Stimulated activated CD4-positive, alpha-beta T cell treated with anti-CD3 and anti-CD28 coated beads, Interleukin-4, amount 100 ng/mL, for 4 hours (primary cell): ENCODE data around the gene SUPT5H.

Experiments
- DNase-seq, 2 experiments: peaks; one replicate each; pipeline ENCODE4 v3.0.0-alpha.2; 2020

The SUPT5H gene

DNA sequence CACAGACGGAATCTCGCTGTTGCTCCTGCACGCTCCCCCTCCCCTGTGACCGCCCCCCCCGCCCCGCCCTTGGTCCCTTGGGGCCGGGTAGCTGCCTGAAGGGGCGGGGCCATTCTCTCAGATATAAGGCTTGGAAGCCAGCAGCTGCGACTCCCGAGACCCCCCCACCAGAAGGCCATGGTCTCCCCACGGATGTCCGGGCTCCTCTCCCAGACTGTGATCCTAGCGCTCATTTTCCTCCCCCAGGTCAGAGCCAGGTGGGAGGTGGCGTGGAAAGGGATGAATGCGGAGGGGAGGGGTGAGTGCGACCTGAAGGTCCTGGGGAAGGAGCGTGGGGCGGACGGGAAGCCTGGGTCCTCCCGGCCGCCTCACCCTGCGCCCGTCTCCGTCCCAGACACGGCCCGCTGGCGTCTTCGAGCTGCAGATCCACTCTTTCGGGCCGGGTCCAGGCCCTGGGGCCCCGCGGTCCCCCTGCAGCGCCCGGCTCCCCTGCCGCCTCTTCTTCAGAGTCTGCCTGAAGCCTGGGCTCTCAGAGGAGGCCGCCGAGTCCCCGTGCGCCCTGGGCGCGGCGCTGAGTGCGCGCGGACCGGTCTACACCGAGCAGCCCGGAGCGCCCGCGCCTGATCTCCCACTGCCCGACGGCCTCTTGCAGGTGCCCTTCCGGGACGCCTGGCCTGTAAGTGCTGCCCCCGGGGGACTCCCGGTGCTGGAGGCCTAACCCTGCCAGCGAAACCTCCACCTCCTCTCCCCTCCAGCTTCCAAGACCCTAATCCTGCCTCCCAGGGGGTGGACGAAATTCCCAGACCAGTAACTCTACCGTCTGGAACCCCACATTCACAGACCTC, 53.6 kb downstream of the SUPT5H start, which contains the start of gene DLL3:
Gene DLL3 (plus strand): TSS at position 150 of the 845 bp plus-strand sequence. CDS start 28 bp downstream, at position 178.
- no peak for DNase-seq

DNA sequence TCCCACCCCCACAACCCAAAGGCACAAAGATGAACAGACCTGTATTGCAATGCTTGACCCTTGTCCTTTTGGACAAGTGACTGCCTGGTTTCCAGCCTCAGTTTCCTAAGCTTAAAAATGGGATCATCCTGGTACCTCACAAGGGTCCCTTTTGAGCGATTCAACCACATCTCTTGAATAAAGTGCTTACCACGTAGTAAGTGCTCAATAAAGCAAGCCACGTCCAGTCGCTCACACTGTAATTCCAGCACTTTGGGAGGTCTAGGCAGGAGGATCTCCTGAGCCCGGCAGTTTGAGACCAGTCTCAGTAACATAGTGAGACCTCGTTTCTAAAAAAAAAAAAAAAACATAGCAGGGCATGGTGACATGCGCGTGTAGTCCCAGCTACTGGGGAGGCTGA, 54.5 kb downstream of the SUPT5H start:
- DNase-seq = no peak

DNA sequence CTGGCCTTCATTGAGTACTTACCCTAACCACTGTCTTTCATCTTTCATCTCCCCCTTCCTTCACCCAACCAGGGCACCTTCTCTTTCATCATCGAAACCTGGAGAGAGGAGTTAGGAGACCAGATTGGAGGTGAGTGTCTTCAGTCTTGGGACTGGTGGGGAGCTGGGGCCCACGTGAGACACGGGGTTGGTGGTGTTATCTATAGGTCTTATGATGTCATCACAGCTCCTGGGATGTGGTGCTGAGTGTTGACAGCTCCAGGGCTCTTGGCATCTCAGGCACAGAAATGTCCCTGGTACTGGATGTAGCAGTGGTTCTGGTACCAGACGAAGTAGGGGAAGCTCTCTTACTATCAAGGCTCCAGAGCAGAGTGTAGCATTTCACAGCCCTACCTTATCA, 55.2 kb downstream of the SUPT5H start:
- no peak for DNase-seq

DNA sequence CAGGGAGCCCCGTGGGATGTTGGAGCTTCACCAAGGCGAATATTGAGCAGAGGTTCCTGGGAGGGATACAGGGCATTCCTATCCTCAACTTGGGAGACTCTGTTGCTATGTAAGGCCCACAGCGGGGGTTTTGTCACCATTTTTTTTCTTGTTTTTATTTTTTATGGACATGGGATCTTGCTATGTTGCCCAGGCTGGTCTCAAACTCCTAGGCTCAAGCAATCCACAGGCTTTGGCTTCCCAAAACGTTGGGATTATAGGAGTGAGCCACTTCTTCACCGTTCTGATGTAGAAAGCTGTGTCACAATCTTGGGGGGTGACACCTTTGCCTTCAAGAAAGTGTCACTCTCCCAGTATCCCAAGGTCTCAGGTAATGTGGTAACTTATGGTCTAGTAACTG, 56.0 kb downstream of the SUPT5H start:
- DNase-seq = no peak

DNA sequence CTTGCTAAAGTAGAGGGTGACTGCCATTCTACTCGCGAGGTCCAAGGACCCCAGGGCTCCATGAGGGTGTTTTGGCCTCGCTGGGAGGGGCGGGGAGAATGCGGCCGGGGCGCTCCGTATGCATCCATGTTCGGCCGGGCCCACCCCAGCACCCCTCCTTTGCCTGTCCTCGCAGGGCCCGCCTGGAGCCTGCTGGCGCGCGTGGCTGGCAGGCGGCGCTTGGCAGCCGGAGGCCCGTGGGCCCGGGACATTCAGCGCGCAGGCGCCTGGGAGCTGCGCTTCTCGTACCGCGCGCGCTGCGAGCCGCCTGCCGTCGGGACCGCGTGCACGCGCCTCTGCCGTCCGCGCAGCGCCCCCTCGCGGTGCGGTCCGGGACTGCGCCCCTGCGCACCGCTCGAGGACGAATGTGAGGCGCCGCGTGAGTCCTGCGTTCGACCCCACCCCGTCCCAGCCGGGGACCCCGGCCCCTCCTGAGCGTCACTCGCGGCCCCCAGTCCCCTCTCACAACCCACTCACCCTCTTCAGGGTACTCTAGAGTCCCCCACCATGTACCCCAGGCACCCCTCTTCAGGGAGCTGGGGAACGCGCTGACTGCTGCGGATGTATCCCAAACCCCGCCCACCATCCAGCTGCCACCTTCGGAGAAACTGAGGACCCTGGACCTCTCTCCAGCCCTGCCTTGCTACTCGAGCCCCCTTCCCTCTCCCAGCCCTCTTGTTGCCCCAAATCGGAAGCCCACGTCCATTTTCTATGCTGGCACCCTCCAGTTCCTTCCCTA, 57.4 kb downstream of the SUPT5H start:
- DNase-seq = peak; percentile 73 to 76

DNA sequence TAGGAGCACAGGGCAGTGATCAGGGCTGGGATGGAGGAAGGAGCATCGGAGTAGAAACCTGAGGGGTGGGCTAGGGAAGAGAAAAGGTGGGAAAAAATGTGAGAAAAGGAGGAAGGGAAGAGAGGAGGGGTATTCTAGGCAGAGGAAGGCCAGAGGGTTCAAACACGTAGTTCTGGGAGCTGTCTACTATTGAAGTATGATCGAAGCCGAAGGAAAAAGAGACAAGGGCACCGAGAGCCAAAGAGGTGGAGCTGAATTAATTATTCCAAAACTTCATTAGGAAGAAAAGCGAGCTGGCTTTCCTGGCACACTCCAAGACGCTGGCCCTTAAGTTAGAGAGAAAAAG, 61.2 kb downstream of the SUPT5H start:
- no peak for DNase-seq

DNA sequence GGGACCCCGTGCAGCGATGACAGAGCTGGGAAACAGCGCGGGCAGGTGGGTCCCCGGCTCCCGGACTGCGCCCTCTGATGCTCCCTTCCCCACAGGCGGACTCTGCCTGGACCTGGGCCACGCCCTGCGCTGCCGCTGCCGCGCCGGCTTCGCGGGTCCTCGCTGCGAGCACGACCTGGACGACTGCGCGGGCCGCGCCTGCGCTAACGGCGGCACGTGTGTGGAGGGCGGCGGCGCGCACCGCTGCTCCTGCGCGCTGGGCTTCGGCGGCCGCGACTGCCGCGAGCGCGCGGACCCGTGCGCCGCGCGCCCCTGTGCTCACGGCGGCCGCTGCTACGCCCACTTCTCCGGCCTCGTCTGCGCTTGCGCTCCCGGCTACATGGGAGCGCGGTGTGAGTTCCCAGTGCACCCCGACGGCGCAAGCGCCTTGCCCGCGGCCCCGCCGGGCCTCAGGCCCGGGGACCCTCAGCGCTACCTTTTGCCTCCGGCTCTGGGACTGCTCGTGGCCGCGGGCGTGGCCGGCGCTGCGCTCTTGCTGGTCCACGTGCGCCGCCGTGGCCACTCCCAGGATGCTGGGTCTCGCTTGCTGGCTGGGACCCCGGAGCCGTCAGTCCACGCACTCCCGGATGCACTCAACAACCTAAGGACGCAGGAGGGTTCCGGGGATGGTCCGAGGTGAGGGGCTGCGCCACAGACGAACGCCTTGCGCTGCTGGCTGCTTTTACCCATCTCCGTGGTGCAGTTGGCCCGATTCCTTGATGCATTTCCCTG, 61.7 kb downstream of the SUPT5H start:
- peak; percentile 44 to 60 for DNase-seq

DNA sequence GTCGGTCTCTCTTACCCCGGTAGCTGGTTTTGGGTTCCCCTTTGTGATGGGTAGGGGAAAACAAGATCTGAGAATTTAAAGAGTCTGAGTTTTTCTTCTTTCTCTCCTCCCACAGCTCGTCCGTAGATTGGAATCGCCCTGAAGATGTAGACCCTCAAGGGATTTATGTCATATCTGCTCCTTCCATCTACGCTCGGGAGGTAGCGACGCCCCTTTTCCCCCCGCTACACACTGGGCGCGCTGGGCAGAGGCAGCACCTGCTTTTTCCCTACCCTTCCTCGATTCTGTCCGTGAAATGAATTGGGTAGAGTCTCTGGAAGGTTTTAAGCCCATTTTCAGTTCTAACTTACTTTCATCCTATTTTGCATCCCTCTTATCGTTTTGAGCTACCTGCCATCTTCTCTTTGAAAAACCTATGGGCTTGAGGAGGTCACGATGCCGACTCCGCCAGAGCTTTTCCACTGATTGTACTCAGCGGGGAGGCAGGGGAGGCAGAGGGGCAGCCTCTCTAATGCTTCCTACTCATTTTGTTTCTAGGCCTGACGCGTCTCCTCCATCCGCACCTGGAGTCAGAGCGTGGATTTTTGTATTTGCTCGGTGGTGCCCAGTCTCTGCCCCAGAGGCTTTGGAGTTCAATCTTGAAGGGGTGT, 62.5 kb downstream of the SUPT5H start:
- no peak for DNase-seq

DNA sequence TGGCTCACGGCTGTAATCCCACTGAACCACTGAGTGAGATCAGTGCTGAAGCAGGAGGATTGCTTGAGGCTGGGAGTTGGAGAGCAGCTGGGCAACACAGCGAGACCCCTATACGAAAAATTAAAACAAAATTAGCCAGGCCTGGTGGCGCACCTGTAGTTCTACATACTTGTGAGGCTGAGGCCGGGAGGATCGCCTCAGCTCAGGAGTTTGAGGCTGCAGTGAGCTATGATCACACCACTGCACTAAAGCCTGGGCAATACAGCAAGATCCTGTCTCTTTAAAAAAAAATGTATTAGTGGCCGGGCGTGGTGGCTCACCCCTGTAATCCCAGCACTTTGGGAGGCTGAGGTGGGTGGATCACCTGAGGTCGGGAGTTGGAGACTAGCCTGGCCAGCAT, 63.2 kb downstream of the SUPT5H start:
- no peak for DNase-seq

DNA sequence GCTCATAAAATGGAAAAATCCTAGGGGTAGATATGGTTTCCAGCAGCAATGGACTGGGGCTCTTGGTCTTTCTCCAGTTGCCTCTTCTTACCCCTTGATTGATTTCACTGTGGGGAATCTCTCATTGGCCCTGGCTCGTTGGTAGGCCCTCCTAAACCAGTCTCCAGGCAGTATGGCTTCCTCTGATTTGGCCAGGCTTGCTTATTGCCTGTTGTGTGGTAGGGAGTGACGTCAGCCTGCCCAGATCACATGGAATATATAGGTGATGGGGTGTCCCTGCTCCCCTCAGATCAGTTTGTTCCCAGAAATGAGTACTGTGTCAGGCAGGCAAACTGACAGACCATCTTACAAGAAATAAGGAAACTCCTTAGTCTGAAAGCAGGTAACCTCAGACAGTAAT, 63.9 kb downstream of the SUPT5H start:
- no peak for DNase-seq

DNA sequence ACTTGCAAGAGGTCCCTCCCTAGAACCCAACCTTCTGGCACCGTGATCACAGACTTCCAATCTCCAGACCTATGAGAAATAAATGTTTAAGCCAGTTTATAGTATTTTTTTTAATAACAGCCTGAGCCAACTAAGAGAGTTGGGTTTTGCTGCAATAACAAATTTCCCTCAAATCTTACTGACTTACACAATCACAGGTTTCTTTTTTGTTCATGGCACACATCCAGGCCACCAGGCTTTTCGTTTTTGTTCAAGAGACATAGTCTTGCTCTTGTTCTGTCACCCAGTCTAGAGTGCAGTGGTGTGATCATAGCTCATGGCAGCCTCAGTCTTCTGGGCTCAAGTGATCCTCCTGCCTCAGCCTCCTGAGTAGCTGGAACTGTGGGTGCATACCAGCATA, 67.6 kb downstream of the SUPT5H start:
- DNase-seq = no peak

DNA sequence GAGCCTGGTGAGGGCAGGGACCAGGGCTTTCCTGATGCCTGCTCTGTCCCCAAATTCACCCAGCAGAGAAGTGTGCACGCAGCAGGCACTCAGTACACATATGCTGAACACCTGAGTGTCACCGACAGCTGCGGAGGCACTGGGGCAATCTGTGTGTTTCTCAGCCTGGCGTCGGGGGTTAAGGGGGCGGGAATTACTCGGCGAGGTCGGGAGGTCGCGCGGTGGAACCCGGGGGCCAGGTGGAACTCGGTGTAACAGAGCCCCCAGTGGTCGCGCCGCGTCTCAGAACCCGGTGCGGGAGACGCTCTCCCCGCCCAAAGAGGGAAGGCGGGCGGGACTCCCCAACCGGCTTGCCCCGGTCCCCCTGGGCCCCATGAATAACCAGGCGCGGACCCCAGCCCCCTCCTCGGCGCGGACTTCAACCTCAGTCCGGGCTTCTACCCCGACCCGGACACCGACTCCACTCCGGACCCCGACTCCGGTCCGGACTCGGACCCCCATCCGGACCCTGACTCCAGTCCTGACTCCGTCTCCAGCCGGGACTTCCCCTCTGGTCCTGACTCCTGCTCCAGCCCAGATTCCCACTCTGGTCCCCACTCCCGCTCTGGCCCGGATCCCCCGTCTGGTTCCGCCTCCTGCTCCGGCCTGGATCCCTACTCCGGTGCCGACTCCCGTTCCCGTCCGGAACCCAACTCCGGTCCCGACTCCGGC, 69.6 kb downstream of the SUPT5H start, which contains the start of gene SELENOV:
Gene SELENOV (plus strand): TSS at position 300 of the 711 bp plus-strand sequence. CDS start 74 bp downstream, at position 374.
- peak in 1 of 2 experiments; percentile 16 for DNase-seq

DNA sequence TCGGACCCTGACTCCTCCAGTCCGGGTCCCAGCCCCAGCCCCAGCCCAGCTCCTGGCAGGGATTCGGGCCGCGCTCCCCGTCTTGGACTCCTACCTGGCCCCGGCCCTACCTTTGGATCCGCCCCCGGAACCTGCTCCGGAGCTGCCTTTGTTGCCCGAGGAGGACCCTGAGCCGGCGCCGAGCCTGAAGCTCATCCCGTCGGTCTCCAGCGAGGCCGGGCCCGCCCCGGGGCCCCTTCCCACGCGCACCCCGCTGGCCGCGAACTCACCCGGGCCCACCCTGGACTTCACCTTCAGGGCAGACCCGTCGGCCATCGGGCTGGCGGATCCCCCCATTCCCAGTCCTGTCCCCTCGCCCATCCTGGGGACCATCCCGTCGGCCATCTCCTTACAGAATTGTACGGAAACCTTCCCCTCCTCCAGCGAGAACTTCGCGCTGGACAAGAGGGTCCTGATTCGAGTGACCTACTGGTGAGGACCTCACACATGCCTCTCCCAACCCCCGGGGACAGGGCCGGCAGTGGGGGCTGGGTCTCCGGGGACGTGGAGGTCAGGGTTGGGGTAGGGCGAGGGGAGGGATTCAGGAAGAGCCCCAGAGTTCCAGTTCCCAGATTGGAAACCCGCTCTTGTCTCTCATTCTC, 70.3 kb downstream of the SUPT5H start:
- DNase-seq = peak in 1 of 2 experiments; percentile 14

DNA sequence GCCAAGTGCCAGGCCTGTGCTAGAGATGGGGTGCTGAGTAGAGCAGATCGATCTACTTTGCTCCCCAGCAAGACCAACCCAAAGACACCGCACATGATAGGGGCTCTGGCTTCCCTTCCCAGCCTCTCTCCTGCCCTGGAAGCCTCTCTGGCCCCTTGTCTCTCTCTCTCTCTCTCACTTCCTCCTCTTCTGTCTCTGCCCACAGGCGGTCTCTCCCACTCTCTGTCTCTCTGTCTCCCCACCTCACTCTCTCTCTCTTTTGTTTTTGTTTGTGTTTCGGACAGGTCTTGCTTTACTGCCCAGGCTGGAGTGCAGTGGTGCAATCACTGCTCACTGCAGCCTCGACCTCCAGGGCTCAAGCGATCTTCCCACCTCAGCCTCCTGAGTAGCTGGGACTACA, 70.9 kb downstream of the SUPT5H start:
- no peak for DNase-seq

DNA sequence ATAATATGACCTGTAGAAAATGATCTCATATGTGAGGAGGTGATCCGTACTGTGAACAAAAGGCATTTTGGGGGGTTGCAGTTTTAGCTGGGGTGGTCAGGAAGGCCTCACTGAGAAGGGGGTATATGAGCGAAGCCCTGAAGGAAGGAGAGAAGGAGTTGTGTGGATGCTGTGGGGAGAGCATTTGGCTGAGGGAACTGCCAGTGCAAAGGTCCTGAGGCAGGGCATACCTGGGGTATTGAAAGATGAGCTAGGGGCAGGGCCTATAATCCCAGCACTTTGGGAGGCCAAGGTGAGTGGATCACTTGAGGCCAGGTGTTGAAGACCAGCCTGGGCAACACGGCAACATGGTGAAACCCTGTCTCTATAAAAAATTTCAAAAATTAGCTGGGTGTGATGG, 72.0 kb downstream of the SUPT5H start:
- no peak for DNase-seq

DNA sequence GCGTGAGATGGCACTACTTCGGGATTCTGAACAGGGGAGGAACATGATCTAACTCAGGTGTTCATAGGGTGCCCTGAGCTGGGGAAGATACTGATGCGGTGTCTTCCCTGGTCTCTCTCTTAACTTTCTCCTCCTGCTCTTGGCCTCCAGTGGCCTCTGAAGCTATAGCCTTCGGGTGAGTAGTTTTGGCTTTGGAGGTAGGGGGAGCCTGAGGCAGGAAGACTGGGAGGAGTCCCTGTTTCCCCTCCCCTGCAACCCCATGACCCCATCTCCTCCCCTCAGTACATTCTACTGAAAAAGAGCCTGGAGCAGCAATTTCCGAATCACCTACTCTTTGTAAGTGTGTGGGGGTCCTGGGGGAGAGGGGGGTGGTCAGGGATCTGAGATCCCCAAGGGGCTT, 73.1 kb downstream of the SUPT5H start:
- no peak for DNase-seq

DNA sequence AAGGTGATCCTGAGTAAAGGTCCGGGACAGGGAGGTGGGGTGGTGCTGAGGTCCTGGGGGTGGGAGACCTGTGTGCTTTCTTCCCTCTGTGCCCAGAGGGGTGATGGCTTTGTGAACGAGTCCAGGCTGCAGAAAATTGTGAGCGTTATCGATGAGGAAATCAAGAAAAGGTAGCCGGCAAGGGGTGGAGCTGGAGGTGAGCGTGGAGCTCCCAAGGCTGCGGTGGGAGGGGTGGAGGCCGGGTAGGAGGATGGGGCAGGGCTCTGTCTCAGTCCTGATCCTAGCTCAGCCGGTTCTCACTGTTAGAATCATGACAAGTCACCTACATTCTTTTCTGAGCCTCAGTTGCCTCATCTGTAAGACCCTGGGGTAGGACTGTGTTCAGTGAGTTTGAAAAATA, 73.6 kb downstream of the SUPT5H start:
- DNase-seq = no peak

DNA sequence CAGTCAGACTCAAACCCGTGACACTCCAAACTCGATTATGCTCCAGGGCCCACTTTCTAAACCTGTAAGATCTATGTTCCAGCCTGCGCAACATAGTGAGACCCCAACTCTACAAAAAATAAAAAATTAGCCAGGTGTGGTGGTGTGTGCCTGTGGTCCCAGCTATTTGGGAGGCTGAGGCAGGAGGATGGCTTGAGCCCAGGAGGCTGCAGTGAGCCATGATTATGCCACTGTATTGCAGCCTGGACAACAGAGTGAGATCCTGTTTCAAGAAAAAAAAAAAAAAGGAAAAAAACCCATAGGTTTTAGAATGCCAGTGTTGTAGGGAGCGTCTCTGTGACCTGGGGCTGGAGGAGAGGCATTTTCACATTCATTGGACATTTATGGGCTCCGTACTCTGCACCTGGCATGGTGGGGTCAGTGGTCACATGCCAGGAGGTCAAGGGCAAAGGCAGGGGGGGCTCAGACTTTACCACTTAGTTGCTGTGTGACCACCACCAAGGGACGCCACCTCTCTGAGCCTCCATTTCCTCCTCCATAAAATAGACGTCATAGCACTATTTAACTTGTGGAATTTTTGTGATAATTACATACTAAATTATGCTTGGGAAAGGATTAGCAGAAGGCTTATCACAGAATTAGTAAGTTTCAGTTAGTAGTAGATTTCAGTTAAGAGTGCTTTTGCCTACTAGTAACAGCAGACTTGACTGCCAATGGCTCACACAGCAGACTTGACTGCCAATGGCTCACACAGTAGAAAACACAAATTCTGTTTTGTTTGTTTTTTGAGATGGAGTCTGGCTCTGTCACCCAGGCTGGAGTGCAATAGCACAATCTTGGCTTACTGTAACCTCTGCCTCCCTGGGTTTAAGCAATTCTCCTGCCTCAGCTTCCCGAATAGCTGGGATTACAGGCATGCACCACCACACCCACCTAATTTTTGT, 75.4 kb downstream of the SUPT5H start:
- DNase-seq = no peak

DNA sequence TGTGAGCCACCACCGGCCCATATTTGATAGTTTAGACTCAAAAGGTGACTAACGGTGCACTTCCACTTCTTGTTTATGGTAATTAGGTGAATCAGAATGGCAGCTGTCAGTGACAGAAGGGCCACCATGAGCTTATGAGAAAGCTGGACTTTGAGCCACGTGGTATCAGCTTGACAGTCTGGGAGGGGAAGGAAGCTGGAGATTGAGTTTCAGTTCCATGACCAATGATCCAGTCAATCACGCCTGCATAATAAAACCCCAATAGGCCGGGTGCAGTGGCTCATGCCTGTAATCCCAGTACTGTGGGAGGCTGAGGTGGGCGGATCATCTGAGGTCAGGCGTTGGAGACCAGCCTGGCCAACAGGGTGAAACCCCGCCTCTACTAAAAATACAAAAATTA, 79.1 kb downstream of the SUPT5H start:
- no peak for DNase-seq

DNA sequence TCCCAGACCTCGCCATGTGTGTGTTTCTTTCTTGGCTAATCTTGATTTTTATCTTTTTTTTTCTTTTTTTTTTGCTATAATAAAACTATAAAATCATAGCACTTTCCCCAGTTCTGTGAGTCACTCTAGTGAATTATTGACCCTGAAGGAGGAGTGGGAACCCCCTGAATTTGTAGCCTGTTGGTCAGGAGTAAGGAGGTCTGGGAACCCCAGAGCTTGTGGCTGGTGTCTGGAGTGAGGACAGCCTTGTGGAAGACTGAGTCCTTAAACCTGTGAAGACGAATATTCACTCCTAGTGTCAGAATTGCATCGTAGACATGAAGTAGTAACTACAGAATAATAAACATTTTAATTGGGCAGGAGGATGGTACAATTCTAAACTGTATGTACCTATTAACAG, 79.8 kb downstream of the SUPT5H start:
- DNase-seq = no peak
